GM12891 (cell line): ENCODE data around the gene SMIM17.
A peak's percentile ranks its signal among the peaks of the same experiment; 100 is the strongest.

ENCODE experiments used
- DNase-seq: peaks from one replicate; pipeline ENCODE4 v3.0.0; 2011; ENCODE audit warnings: low spot score; ENCODE audit not compliant: insufficient read length
- FAIRE-seq: peaks from 2 replicates; lab custom pipeline; 2011; peaks lifted over from hg19 to GRCh38; lab: Jason Lieb, UNC
- PAX5 ChIP-seq: IDR thresholded peaks from 2 replicates; pipeline ENCODE4 v1.6.1; 2011; ENCODE audit warnings: low read length, moderate library complexity, mild to moderate bottlenecking; ENCODE audit not compliant: insufficient read depth, severe bottlenecking
- POLR2A ChIP-seq: IDR thresholded peaks from 2 replicates; pipeline ENCODE4 v1.6.1; 2011; ENCODE audit warnings: low read depth, low read length, control low read depth
- POLR2AphosphoS5 ChIP-seq: IDR thresholded peaks from 2 replicates; pipeline ENCODE4 v1.6.1; 2011; ENCODE audit warnings: low read depth, low read length, control low read depth
- POU2F2 ChIP-seq: IDR thresholded peaks from 2 replicates; pipeline ENCODE4 v1.6.1; 2011; ENCODE audit warnings: low read depth, mild to moderate bottlenecking, control low read depth, low read length, moderate library complexity
- SPI1 ChIP-seq: IDR thresholded peaks from 2 replicates; pipeline ENCODE4 v1.6.1; 2011; ENCODE audit warnings: low read depth, low read length, control low read depth
- TAF1 ChIP-seq: IDR thresholded peaks from 2 replicates; pipeline ENCODE4 v1.6.1; 2011; ENCODE audit warnings: low read depth, low read length, control low read depth

SMIM17 gene

DNA sequence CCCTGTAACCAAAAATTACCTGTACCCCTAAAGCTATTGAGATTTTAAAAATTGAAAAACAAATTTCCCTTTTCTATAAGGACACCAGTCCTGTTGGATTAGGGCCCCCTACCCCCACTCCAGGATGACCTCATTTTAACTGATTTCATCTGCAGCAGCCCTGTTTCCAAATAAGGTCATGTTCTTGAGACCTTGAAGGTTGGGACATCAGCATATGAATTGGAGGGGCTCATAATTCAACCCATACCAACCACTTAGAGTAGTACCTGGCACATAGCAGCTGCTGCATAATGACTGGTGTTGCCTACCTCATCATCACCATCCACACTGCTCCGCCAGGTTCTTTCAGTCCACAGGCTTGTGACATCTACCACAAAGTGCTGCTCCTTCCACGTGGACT is 30.2 kb upstream of the SMIM17 start:
- TF ChIP-seq PAX5: no peak
- no peak for TF ChIP-seq POLR2A
- no peak for TF ChIP-seq SPI1
- TF ChIP-seq TAF1: no peak
- no peak for TF ChIP-seq POU2F2
- no peak for TF ChIP-seq POLR2AphosphoS5
- DNase-seq (no peak), FAIRE-seq (no peak)

DNA sequence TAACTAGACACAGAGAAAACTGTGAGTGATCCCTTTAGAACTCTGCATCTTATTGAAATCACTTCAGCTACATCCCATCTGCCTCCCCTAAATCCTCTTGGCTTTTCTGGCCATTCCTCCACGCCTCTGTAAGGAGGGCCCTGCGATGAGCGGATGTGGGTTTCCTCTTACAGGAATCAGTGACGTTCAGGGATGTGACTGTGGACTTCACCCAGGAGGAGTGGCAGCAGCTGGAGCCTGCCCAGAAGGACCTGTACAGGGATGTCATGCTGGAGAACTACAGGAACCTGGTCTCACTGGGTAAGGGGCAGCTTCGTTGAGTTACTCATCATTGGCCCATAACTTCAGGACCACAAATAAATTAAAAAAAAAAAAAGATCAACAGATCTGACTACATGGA is 29.3 kb upstream of the SMIM17 start:
- no peak for FAIRE-seq
- no peak for TF ChIP-seq POU2F2
- no peak for TF ChIP-seq POLR2AphosphoS5
- no peak for TF ChIP-seq PAX5
- TF ChIP-seq TAF1: no peak
- TF ChIP-seq SPI1: no peak
- no peak for TF ChIP-seq POLR2A
- no peak for DNase-seq

DNA sequence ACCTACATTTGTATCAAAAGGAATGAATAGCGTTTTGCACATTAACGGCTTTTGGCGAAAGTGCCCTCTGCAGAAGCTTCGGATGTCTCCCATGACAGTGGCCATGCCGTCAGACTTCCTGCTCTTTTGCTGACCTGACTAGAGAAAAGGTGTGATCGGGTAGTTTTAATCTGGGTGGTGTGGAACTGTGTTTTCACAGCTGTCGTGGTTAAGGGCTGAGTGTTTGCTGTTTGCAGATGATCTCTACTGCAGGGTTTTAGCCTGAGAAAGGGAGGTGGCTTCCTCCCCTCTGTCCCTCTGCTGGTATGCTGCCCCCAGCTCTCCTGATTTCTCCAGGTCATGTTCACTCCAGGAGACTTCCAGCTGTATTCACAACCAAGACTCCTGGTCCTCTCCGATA is 25.4 kb upstream of the SMIM17 start:
- TF ChIP-seq PAX5 (no peak), SPI1 (no peak), POLR2A (no peak)
- no peak for FAIRE-seq
- DNase-seq: no peak

DNA sequence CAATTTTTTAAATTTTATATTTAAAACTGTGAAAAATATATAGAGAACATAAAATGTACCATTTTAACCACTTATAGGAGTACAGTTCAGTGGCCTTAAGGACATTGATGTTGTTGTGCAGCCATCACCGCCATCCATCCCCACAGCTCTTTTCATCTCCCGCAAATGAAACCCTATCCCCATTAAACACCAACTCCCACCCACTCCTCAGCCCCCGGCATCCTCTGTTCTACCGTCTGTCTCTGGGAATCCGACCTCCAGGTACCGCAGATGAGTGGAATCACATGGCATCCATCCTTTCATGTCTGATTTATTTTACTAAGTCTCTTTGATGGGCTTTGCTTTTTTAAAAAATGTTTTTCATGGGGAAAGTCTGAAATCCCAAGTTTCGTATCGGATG is 23.8 kb upstream of the SMIM17 start:
- DNase-seq: no peak
- no peak for FAIRE-seq
- no peak for TF ChIP-seq PAX5
- no peak for TF ChIP-seq POU2F2

DNA sequence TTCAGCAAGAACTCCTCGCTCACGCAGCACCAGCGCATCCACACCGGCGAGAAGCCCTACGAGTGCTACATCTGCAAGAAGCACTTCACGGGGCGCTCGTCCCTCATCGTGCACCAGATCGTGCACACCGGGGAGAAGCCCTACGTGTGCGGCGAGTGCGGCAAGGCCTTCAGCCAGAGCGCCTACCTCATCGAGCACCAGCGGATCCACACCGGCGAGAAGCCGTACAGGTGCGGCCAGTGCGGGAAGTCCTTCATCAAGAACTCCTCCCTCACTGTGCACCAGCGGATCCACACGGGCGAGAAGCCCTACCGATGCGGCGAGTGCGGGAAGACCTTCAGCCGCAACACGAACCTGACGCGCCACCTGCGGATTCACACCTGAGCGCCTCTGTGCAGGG is 20.6 kb upstream of the SMIM17 start:
- no peak for TF ChIP-seq POLR2AphosphoS5
- TF ChIP-seq SPI1: no peak
- TF ChIP-seq PAX5: no peak
- no peak for TF ChIP-seq POLR2A
- TF ChIP-seq POU2F2: no peak
- TF ChIP-seq TAF1: no peak
- DNase-seq (no peak), FAIRE-seq (no peak)

DNA sequence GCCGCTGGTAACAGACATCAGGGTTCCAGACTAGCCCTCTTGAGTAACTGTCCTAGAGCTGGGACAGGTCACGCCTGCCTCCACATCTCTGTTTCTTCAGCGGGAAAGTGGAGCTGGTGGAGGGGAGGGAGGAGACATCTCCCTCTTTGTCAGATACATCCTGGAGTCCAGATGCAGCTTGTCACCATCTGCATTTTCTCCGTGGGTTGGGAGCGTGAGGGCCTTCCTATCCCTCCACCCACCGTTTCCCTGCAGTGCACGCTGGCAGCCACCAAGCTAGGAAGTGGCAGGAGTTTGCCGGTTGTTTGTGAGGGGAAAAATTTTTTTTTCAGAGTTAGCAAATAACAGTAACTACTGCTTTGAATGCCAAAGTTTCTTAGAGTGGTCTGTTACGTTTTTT is 20.0 kb upstream of the SMIM17 start:
- FAIRE-seq (no peak), DNase-seq (no peak)
- TF ChIP-seq POLR2AphosphoS5: no peak
- no peak for TF ChIP-seq TAF1

DNA sequence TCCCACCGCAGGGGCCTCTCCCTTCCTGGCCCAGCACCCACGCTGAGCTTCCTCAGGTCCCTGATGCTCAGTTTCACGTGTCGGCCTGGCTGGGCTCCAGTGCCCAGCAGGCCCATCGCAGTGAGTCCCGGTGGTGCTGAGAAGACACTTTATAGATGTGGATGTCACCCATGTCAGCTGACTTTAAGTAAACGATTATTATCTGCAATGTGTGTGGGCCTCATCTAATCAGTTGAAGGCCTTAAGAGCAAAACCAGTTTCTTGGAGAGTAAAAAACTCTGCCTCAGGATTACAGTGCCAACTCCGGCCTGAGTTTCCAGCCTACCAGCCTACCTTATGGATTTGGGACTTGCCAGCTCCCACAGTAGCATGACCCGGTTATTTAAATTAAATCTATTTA is 17.3 kb upstream of the SMIM17 start:
- FAIRE-seq (no peak), DNase-seq (no peak)
- TF ChIP-seq TAF1: no peak
- no peak for TF ChIP-seq POU2F2
- no peak for TF ChIP-seq POLR2A
- TF ChIP-seq SPI1: no peak
- TF ChIP-seq PAX5: no peak
- TF ChIP-seq POLR2AphosphoS5: no peak

DNA sequence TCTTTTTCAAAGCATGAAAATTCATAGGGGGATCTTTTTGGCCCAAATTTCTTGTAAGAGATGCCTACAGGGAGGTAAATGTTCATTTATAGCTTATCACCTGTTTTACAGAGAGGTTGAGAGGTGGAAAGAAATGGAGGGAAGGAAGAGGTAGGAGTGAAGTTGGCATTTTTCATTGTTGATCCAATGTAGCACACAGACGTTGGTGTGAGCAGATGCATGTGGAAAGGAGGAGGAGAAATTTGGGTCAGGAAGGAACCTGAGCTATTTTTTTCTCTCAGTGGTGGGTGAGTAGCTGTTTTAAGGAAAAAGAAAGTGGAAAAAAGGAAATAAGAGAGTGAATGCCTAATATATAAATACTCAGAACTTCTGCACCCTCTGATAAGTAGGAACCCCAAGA is 9.9 kb upstream of the SMIM17 start:
- TF ChIP-seq POLR2AphosphoS5: no peak
- FAIRE-seq: no peak
- no peak for DNase-seq

DNA sequence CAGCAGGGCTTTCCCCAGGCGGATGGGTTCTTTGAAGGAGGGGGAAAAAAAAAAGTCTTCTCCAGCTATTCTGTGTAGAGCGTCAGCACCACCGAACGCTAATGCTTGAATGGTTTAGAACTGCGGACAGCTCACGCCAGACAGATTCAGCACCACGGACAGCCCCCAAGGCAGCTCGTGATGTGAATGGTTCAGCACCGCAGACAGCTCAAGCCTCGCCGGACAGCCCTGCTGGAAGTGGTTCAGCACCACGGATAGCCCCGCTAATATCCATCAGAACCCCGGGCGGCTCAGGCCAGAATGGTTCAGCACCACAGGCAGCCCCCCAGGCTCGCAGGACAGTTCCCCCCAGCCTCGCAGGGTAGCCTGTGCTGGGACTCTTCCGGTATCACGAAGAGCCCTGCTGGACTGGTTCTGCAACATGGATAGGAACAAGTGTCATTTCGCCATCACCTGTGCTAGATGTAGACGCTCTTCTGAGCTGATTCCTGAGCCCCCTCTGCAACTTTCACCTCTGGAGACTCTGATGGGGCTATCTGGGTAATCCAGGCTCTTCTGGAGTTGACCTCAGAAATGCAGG is 4.9 kb upstream of the SMIM17 start:
- peak; percentile 34 for DNase-seq
- FAIRE-seq: no peak
- TF ChIP-seq PAX5: no peak
- TF ChIP-seq SPI1: no peak
- no peak for TF ChIP-seq TAF1
- no peak for TF ChIP-seq POLR2A
- TF ChIP-seq POLR2AphosphoS5: no peak
- TF ChIP-seq POU2F2: no peak

DNA sequence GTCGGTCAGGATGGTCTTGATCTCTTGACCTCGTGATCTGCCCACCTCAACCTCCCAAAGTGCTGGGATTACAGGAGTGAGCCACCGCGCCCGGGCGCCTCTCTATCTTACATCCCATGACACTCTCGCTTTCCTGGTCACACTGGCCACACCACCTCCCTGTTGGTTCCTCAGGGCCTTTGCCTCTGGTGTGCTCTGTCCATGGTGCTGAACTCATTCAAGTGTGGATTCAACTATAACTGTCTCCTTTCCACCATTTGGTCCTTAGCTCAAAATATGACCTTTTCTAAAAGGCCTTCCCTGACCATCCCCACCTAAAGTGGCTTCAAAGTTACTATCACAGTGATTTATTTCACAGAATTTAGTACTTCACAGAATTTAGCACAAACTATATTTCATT is 3.7 kb upstream of the SMIM17 start:
- FAIRE-seq (no peak), DNase-seq (no peak)
- no peak for TF ChIP-seq POLR2AphosphoS5
- no peak for TF ChIP-seq TAF1
- TF ChIP-seq SPI1: no peak
- TF ChIP-seq POLR2A: no peak
- no peak for TF ChIP-seq PAX5
- TF ChIP-seq POU2F2: no peak
